ENCODE results near the gene ABCA4. TPM values are rescaled to one million over a fixed set of nuclear protein-coding genes. Genes with fewer than 3 reads are reported as not detected.

Gene ABCA4
- total RNA-seq, 6 donors from 2014 or later = under 0.01 to 1.3 (median 0.53) TPM

- Histone ChIP-seq H3K4me3 (no peak overlapping the region), H3K27ac (no peak overlapping the region), H3K9me3 (no peaks in the 10 kb centered on the region), H3K4me1 (no peaks in the 10 kb centered on the region), H3K36me3 (no peaks in the 10 kb centered on the region), H3K27me3 (no peaks in the 10 kb centered on the region)
- WGBS, 2 donors = 83 to 89% methylated on average over 1 of the region's 1 CpG
- TF ChIP-seq POLR2AphosphoS5 (IDR thresholded peaks at IDR 0.05) (no peak), EP300 (IDR thresholded peaks at IDR 0.05) (no peak), POLR2A (IDR thresholded peaks at IDR 0.05) (no peak), CTCF (IDR thresholded peaks at IDR 0.05) (no peak)
- DNase-seq (no peak), ATAC-seq (ENCODE audit: low FRiP score in 2 of 2) (no peak)
These were observed 21.1 kb upstream of the ABCA4 start for GRCh38 chr1:94142022-94142421.

GRCh38 chr1:94132111-94132510 is 11.2 kb upstream of the ABCA4 start:
- ATAC-seq (ENCODE audit: low FRiP score in 2 of 2) (no peak), DNase-seq (no peak)
- TF ChIP-seq POLR2AphosphoS5 (IDR thresholded peaks at IDR 0.05) (no peak), EP300 (IDR thresholded peaks at IDR 0.05) (no peak), CTCF (IDR thresholded peaks at IDR 0.05) (no peak), POLR2A (IDR thresholded peaks at IDR 0.05) (no peak)
- Histone ChIP-seq H3K4me3 (no peak overlapping the region), H3K4me1 (no peaks in the 10 kb centered on the region), H3K9me3 (no peaks in the 10 kb centered on the region), H3K27ac (no peak overlapping the region), H3K27me3 (no peaks in the 10 kb centered on the region), H3K36me3 (no peaks in the 10 kb centered on the region)
- WGBS, 2 donors = 92 to 95% methylated on average over 5 of the region's 5 CpGs

- TF ChIP-seq POLR2AphosphoS5 (IDR thresholded peaks at IDR 0.05) = no peak
- TF ChIP-seq CTCF (IDR thresholded peaks at IDR 0.05) = no peak
- TF ChIP-seq POLR2A (IDR thresholded peaks at IDR 0.05) = no peak
- no peak for TF ChIP-seq EP300 (IDR thresholded peaks at IDR 0.05)
These were observed 10.1 kb upstream of the ABCA4 start for GRCh38 chr1:94130851-94131595.

GRCh38 chr1:94126651-94127050 is 5.7 kb upstream of the ABCA4 start:
- ATAC-seq (ENCODE audit: low FRiP score in 2 of 2) (no peak), DNase-seq (no peak)
- TF ChIP-seq EP300 (IDR thresholded peaks at IDR 0.05) (no peak), POLR2AphosphoS5 (IDR thresholded peaks at IDR 0.05) (no peak), CTCF (IDR thresholded peaks at IDR 0.05) (no peak), POLR2A (IDR thresholded peaks at IDR 0.05) (no peak)

More at GRCh38 chr1:94130851-94131595, 10.1 kb upstream of the ABCA4 start:
- no peak for DNase-seq
- no peaks in the 10 kb centered on the region for H3K4me1 ChIP-seq
- H3K27me3 ChIP-seq = no peaks in the 10 kb centered on the region
- no peak overlapping the region for H3K4me3 ChIP-seq
- H3K27ac ChIP-seq = no peak overlapping the region
- no peak for ATAC-seq (ENCODE audit: low FRiP score in 2 of 2)
- H3K9me3 ChIP-seq = no peaks in the 10 kb centered on the region
- H3K36me3 ChIP-seq = no peaks in the 10 kb centered on the region
- 73 to 78% methylated on average over 8 of the region's 8 CpGs for WGBS, 2 donors

More at GRCh38 chr1:94126651-94127050, 5.7 kb upstream of the ABCA4 start:
- no peaks in the 10 kb centered on the region for H3K4me1 ChIP-seq
- H3K36me3 ChIP-seq = no peaks in the 10 kb centered on the region
- WGBS, 2 donors = 81 to 83% methylated on average over 3 of the region's 3 CpGs
- no peak overlapping the region for H3K27ac ChIP-seq
- no peak overlapping the region for H3K4me3 ChIP-seq
- no peaks in the 10 kb centered on the region for H3K9me3 ChIP-seq
- no peaks in the 10 kb centered on the region for H3K27me3 ChIP-seq
